ENCODE results near the gene SPTLC2. TPM values are rescaled to one million over a fixed set of nuclear protein-coding genes. Genes with fewer than 3 reads are reported as not detected.
A peak's percentile ranks its signal among the peaks of the same experiment; 100 is the strongest.

The SPTLC2 gene
- total RNA-seq, 1 experiment from 2014 or later, result 14.4 TPM

DNA sequence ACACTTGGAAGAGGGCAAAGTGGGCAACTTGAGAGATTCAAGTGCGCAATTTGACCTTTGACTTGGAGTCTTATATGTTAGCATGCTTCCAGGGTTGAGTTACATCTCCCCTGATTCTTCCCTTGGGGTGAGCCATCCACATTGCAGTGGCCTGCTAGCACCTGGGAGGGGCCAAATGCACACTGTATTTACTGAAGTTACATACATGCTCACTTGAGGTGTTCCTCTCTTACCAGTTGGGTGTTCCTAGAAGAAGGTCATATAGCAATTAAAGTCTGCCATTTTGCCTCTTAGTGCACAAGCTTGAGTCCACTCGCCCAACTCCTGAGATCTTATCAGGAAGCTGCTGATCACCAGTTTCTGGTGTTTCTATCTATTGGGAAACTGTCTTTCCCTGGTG lies 13.7 kb upstream of the SPTLC2 start:
- in situ Hi-C loops (cut with HindIII; ENCODE audit: low pct_unique_long_range_greater_than_20kb, low sequenced_read_pairs), result no loop called here

DNA sequence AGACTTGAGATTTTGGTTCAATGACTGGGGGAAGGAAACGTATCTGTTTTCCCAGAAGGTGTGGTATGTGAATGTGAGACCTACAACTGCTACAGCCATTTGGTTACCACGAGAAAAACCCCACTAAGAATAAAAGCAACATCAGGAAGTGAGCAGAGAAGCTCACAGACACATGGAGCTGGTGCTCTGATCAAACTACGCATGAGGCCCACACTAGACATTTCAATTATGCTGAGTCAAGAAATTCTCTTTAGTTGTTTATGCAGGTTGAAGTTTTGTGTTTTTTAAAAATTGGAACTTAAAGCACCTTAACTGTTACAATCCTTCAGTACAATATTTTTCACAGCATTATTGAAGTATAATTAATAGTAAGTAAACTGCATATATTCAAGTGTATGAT lies 8.9 kb upstream of the SPTLC2 start:
- no peak for DNase-seq (ENCODE audit: low read depth)
- in situ Hi-C loops (cut with HindIII; ENCODE audit: low pct_unique_long_range_greater_than_20kb, low sequenced_read_pairs), result no loop called here

More for the DNA sequence above, 13.7 kb upstream of the SPTLC2 start:
- DNase-seq (ENCODE audit: low read depth), result no peak

DNA sequence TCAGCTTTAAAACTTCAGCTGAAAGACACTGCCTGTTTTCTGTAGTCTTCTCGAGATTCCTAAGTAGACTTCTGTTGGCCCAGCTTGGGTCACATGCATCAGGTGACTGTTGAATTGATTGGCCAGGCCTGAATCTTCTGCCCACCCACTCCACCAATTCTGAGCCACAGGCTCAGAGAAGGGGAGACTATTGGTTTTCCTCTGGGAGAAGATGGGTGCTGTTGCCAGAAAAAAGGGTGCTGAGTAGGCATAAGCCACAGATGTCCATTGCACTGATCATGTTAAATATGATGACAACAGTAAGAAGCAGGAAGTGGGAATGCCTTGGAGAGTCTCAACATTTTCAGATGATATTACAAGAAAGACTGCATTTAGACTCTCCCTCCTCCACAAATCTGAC lies 6.8 kb upstream of the SPTLC2 start:
- no peak for DNase-seq (ENCODE audit: low read depth)
- in situ Hi-C loops (cut with HindIII; ENCODE audit: low pct_unique_long_range_greater_than_20kb, low sequenced_read_pairs), result no loop called here

DNA sequence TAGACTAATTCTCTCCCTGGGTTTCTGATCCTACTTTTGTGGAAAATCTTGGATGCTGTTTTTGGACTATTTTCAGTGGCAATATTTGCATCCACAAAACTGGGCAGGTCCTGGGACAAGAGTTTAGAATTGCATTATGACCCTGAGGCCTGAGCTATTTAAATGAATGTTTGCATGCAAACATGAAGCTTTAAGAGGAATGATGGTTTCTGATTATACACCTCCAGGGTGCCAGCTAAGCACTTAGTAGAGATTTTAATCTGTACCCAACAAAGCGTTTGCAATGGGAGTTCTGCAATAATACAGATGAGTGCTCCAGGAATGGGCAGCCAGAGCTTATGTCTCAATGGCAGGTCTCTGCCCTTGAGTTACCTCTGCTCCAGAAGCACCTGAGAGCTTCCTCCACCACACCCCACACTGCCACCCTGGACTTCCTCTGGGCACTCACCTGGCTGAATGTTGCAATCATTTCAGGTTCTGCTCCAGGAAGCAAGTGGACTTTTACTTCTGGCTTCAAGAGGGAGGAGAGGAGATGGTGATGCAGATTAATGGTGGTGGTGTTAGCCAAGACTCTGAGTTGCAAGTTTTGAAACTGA lies 6.0 kb upstream of the SPTLC2 start:
- no peak for DNase-seq (ENCODE audit: low read depth)
- in situ Hi-C loops (cut with HindIII; ENCODE audit: low pct_unique_long_range_greater_than_20kb, low sequenced_read_pairs), result no loop called here

DNA sequence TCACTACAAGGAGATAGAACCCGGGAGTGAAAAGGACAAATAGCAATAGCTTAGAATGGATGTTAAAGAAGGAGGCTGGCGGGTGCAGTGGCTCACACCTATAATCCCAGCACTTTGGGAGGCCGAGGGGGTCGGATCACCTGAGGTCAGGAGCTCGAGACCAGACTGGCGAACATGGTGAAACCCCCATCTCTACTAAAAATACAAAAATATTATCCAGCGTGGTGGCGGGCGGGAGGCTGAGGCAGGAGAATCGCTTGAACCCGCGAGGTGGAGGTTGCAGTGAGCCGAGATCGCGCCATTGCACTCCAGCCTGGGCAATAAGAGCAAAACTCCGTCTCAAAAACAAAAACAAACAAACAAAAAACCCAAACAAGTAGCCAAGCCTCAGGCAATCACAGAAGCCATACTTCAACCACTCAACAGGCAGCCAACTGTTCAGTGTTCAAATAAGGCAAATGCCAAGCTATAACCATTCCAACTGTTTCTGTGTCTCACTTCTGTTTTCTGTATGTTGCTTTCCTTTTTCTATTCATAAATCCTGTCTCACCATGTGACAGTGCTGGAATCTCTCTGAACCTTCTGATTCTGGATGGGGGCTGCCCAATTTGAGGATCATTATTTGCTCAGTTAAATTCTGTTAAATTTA lies 3.9 kb upstream of the SPTLC2 start:
- in situ Hi-C loops (cut with HindIII; ENCODE audit: low pct_unique_long_range_greater_than_20kb, low sequenced_read_pairs), result no loop called here
- no peak for DNase-seq (ENCODE audit: low read depth)

DNA sequence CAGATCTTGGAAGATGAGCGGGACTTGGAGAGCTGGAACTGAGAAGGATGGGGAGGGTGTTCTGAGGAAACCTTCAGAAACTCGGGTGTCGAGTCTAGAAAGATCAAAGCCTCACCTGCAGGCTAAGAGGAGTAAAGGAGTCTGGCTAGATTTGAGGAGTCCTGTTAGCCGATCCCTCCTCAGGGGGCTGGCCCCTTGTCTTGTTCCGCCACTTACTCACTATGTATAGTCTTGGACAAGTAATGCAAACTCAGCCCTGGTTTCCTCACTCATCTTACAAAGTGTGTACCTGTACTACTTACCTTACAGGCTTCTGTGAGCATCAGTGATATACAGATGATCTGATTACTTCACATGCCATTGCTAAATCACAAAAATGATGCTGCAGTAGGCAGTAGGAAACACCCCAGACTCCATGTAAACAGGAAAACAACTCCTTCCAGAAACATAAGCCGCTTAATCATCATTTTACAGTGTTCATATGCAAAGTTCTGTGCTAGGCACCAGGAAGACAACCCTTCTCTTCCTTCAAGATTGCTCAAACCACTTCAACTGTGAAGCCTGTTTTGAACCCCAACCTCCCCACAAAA lies 2.0 kb upstream of the SPTLC2 start:
- in situ Hi-C loops (cut with HindIII; ENCODE audit: low pct_unique_long_range_greater_than_20kb, low sequenced_read_pairs), result no loop called here
- DNase-seq (ENCODE audit: low read depth), result no peak

DNA sequence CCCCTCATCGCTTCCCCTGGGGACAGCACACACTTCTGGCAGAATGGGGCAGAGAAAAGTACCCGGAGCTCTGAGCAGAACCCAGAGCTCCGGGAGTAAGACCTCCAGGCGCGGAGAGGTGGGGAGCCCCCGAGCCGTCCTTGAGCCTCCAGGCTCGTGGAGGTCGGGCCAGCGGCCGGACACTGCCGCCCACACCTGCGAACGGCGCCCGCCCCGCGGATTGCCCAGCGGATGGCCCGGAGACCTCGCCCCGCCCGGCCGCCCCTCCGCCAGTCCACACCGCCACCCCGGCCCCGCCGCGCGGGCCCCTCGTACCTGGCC lies 344 bp downstream of the SPTLC2 start:
- in situ Hi-C loops (cut with HindIII; ENCODE audit: low pct_unique_long_range_greater_than_20kb, low sequenced_read_pairs), result no loop called here
- no peak for DNase-seq (ENCODE audit: low read depth)

DNA sequence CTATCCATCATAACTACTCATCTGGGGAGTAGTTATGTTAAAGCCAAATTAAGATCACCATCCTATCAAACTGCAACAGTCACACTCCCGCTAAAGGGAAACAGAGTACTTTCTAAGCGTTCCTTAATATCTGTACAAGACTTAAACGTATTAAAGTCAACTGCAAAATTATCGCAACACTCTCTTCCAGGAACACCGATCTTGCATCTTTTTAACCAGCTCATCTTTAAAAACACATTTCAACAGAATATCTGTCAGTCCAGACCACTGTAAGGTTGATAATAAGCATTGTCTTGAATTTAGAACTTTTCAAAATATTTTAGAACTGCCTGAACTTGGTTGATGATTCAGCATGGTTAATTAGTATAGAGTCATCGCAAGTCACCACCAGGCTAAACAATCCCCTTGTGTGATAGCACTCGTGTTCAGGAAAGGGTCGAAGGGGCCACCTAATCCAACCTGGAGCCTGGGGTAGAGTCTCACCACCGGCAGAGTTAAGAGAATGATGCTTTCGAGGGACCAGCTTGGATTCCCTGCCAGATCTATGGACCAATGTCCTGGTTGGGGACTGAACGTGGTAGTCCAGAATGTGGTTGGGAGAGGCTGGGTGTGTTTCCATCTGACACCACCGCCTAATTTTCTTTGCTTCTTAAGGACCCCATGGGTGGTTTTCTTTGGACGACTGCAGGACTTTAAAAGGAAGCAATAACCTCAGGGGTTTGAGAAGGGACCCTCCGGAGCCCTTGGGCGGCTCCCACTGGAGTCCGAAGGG lies 890 bp downstream of the SPTLC2 start:
- in situ Hi-C loops (cut with HindIII; ENCODE audit: low pct_unique_long_range_greater_than_20kb, low sequenced_read_pairs), result no loop called here
- DNase-seq (ENCODE audit: low read depth), result peak; percentile 30

DNA sequence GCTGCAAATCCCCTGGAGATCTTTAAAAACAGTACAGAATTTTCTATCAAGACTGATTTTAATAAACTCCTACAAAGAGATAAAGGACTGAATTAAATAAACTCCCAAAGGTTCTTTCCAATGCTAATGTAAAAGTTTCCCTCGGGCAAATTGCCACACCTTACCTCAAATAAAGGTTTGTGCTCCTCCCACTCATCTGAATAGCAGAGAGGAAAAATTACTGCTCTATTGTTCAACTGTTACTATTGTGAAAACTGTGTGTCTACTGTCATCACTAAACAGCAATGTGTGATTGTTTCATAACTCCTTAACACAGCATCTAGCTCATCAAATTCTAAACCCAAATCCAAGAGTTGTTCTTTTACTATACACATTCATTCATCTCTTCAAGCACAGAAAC lies 3.2 kb downstream of the SPTLC2 start:
- no peak for DNase-seq (ENCODE audit: low read depth)
- in situ Hi-C loops (cut with HindIII; ENCODE audit: low pct_unique_long_range_greater_than_20kb, low sequenced_read_pairs), result no loop called here

DNA sequence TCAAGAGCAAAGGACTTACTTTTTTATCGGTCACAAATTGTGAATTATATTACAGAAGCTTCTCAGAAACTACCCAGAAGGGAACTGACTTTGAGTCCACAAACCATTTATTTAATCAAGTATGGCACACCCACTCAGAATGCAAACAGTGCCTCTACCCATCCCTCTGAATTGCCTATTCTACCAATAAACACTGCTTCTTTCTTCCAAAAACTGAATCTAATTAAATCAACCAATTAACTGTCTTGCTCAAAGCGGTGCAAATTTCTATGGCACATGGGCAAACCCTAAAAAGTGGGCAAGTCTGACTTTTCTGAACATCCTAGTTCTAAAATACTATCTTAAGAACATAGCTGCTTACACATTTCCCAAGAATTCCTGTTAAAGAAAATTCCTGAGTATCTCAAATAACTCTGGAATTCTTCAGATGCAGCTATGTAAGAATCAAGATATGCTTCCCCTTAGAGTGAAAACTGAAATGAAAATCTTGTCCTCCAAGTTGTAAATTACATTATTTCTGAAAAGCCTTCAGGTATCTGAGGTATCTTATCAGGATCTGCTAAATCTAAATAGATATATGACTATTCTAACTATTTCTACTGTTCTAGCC lies 4.3 kb downstream of the SPTLC2 start:
- in situ Hi-C loops (cut with HindIII; ENCODE audit: low pct_unique_long_range_greater_than_20kb, low sequenced_read_pairs), result no loop called here
- DNase-seq (ENCODE audit: low read depth), result no peak

DNA sequence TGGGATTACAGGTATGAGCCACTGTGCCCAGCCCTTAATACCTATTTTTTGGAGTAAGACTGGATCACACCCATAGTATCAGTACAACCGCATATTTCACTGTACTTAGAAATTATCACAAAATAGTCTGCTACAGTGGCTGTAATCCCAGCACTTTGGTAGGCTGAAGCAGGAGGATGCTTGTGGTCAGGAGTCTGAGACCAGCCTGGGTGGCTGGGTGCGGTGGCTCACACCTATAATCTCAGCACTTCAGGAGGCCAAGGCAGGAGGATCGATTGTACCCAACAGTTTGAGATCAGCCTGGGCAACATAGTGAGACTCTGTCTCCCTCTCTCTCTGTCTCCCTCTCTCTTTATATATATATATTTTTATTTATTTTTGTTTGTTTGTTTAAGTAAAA lies 5.9 kb downstream of the SPTLC2 start:
- in situ Hi-C loops (cut with HindIII; ENCODE audit: low pct_unique_long_range_greater_than_20kb, low sequenced_read_pairs), result no loop called here

DNA sequence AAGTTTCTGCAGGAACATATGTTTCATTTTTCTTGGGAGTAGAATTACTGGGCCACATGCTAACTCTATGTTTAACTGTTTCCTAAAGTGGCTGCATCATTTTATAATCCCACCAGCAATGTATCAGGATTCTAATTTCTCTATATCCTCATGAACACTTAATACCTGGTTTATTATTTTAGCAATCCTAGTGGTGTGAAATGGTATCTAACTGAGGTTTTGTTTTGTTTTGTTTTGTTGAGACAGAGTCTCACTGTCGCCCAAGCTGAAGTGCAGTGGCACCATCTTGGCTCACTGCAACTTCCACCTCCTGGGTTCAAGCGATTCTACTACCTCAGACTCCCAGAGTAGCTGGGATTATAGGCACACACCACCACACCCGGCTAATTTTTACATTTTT lies 6.5 kb downstream of the SPTLC2 start:
- DNase-seq (ENCODE audit: low read depth), result no peak
- in situ Hi-C loops (cut with HindIII; ENCODE audit: low pct_unique_long_range_greater_than_20kb, low sequenced_read_pairs), result no loop called here

More for the DNA sequence above, 5.9 kb downstream of the SPTLC2 start:
- DNase-seq (ENCODE audit: low read depth), result no peak

DNA sequence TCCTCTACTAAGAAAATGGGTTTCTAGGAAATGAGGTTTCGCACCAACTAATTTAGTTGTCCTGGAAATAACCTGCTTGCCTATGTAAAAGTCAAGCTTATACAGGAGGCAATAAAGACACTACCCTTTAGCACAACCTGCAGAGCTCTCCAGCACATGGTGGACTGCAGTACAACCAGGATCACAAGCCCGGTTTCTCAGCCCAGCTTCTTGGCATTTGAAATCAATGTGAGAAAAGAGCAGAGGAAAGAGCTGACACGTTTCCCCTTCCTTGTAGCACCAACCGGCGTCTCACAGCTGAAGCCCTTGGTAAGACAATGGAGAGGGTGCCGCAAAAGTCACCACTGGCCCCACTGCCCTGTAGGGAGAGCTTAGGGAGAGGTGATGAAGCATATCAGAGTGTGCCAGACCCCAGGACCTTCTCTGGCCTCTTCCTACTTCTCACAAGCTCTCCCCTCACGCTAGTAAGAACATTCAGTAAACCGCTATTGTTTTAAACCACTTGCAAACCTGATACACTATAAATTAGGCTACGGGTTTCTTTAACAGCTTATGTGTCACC lies 8.6 kb downstream of the SPTLC2 start:
- in situ Hi-C loops (cut with HindIII; ENCODE audit: low pct_unique_long_range_greater_than_20kb, low sequenced_read_pairs), result no loop called here
- DNase-seq (ENCODE audit: low read depth), result no peak

DNA sequence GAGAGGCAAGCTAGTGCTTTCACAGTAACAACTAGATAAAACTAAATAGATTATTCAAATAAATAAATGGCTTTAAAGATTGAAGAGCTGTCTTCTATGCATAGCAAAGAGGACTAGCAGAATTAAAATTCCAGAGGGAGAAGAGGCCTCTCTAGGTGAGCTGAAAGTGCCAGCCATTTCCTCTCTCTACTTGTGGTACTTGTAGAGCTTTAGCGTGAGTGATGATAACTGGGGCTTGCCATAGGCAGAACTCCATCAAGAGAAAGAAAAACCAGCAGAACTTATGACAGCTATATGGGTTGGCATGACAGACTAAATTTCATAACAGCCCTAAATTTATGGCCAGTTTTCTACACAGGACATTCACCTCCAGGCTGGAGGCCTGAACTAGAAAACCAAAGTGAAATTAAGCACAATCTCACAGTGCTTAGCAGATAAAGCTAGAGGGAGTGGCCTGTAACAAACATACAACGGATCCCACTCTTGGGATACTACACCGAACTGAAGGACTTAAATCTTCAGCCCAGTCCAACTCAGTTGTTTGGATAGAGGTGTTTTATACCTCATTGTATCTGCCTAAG lies 11.0 kb downstream of the SPTLC2 start:
- no peak for DNase-seq (ENCODE audit: low read depth)
- in situ Hi-C loops (cut with HindIII; ENCODE audit: low pct_unique_long_range_greater_than_20kb, low sequenced_read_pairs), result no loop called here

DNA sequence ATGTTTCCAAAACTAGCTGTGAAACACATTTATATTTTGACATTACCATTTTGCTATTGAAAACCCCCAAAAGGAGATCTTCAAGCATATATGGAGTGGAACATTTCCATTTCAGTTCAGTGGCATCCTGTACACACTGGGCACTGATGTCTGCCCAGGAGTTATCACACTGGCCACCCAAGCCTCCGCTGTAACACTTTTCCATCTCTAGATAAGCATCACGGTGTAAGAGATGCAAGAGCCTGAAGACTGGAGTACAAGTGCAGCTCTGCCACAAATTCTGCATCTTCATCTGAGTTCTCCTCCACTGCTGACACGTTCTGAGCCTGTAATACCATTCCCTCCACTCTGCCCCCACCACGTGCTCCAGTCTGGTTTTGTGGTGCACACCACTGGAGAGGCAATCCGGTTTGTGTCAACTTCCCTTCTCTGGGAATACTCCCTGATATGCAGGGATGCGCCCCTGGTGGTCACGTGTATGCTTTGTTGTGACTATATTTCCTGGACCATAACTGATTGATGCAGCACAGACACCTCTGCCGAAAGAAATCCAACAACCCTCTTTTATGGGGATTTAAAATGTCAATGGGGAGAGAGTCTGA lies 12.7 kb downstream of the SPTLC2 start:
- in situ Hi-C loops (cut with HindIII; ENCODE audit: low pct_unique_long_range_greater_than_20kb, low sequenced_read_pairs), result no loop called here
- peak; percentile 14 for DNase-seq (ENCODE audit: low read depth)

DNA sequence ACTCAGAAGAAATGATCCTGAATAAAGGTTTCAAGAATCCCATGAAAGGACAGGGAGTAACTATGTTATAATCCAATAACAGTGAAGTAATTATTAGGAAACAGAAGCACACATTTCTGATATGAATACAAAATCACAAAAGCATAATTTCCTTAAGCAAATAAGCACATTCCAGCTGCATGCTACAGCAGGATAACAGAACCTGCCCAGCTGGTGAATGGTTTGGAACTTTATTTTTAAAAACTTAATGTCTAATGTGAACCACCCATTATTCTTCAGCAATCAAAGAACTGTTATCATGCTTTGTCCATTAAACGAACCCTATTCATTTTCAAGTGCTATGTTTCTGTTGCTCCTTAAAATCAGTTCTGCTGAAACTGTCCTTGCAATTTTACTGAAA lies 13.4 kb downstream of the SPTLC2 start:
- no peak for DNase-seq (ENCODE audit: low read depth)
- in situ Hi-C loops (cut with HindIII; ENCODE audit: low pct_unique_long_range_greater_than_20kb, low sequenced_read_pairs), result no loop called here

DNA sequence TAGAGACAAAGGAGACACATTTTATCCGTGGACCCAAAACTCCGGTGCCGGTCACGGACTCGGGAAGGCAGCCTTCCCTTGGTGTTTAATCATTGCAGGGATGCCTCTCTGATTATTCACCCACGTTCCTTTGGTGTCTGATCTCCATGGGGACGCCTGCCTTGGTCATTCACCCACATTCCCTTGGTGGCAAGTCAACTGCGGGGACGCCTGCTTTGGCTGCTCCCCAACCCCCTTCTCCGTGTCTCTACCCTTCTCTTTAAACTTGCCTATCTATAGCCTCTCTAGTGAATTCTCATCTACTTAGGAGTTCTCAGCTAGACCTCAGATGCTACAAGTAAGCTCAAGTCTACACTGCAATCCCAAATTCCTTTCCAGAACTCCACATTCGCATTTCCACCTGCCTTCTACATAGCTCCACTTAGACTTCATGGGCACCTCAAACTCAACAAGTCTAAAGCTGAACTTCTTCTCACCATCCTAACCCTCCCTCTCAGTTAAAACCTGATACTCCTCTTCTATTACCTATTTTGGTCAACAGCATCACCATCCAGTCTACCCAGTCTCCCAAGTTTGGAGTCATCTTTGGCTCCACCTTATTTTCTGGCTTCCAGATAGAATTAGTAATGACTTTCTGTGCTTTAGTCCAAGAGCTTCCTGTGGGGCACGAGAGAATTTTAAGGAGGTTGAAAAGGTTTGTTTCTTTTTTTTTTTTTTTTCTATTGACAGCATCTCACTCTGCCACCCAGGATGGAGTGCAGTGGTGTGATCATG lies 14.4 kb downstream of the SPTLC2 start:
- in situ Hi-C loops (cut with HindIII; ENCODE audit: low pct_unique_long_range_greater_than_20kb, low sequenced_read_pairs), result no loop called here
- no peak for DNase-seq (ENCODE audit: low read depth)

Data from Caki2 (cell line).